ENCODE results near the gene GPR137B. TPM values are rescaled to one million over a fixed set of nuclear protein-coding genes. Genes with fewer than 3 reads are reported as not detected.

Gene GPR137B
- total and polyA plus RNA-seq, 3 donors from 2014 or later = 8.4 to 18.3 (median 13.3) TPM

GRCh38 chr1:236164273-236164672 lies 21.9 kb downstream of the GPR137B start:
- WGBS, 2 donors = 65 to 81% methylated on average over 7 of the region's 7 CpGs
- Histone ChIP-seq H3K27ac (no peak overlapping the region), H3K9me3 (no peaks in the 10 kb centered on the region), H3K4me3 (no peak overlapping the region), H3K4me1 (no peaks in the 10 kb centered on the region), H3K27me3 (no peaks in the 10 kb centered on the region), H3K36me3 (ENCODE audit: low read depth, missing control alignments) (no peaks in the 10 kb centered on the region)
- intact Hi-C loops (cut with DNase I; ENCODE audit: low total_unique reads) = no loop called here
- no peak for TF ChIP-seq POLR2A (IDR thresholded peaks at IDR 0.05)
- TF ChIP-seq, protein P1, sequence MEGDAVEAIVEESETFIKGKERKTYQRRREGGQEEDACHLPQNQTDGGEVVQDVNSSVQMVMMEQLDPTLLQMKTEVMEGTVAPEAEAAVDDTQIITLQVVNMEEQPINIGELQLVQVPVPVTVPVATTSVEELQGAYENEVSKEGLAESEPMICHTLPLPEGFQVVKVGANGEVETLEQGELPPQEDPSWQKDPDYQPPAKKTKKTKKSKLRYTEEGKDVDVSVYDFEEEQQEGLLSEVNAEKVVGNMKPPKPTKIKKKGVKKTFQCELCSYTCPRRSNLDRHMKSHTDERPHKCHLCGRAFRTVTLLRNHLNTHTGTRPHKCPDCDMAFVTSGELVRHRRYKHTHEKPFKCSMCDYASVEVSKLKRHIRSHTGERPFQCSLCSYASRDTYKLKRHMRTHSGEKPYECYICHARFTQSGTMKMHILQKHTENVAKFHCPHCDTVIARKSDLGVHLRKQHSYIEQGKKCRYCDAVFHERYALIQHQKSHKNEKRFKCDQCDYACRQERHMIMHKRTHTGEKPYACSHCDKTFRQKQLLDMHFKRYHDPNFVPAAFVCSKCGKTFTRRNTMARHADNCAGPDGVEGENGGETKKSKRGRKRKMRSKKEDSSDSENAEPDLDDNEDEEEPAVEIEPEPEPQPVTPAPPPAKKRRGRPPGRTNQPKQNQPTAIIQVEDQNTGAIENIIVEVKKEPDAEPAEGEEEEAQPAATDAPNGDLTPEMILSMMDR (IDR thresholded peaks at IDR 0.05) = no peak
- DNase-seq = no peak

DNA sequence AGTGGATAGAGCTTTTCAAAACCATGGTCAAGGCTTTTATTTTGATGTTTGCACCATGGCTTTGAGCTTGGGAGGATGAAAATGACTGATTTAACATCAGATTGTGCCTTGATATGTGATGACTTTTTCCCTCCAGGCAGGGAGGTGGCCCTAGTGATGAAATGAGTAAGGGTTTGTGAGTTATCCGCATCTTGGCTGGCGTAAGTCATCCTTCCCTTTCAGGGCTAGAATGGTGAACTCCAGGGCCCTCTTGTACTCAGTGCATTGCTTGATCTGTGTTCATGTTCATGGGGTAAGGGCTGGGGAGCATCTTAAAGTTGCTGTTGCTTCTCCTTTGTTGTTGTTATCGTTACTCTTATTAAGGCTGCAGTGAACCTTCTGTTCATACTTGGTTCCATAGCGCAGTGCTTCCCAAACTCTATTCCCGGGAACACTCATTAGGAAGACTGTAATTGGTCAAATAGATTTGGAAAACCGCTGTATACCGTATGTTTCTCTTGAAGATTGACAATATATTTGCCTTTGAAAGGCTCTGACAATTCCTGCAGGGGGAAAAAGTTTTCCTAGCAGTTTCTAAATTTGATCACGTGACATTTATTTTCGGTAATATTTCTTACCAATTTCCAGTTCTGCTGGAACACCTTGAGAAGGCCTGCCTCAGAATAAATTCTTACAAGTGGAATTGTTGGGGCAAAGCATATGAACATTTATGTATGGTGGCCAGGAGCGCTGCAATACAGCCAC lies 23.1 kb downstream of the GPR137B start:
- TF ChIP-seq, protein P1 (IDR thresholded peaks at IDR 0.05) = no peak
- TF ChIP-seq POLR2A (IDR thresholded peaks at IDR 0.05) = no peak
- intact Hi-C loops (cut with DNase I; ENCODE audit: low total_unique reads) = no loop called here
- Histone ChIP-seq H3K27me3 (no peaks in the 10 kb centered on the region), H3K4me1 (no peaks in the 10 kb centered on the region), H3K9me3 (no peaks in the 10 kb centered on the region), H3K36me3 (ENCODE audit: low read depth, missing control alignments) (no peaks in the 10 kb centered on the region), H3K4me3 (no peak overlapping the region), H3K27ac (no peak overlapping the region)
- no peak for DNase-seq
- 93 to 95% methylated on average over 10 of the region's 10 CpGs for WGBS, 2 donors

- Histone ChIP-seq H3K27me3 (no peaks in the 10 kb centered on the region), H3K4me3 (no peak overlapping the region), H3K36me3 (ENCODE audit: low read depth, missing control alignments) (no peaks in the 10 kb centered on the region), H3K9me3 (no peaks in the 10 kb centered on the region), H3K4me1 (no peaks in the 10 kb centered on the region), H3K27ac (no peak overlapping the region)
- 82 to 88% methylated on average over 6 of the region's 6 CpGs for WGBS, 2 donors
- DNase-seq = no peak
- no peak for TF ChIP-seq POLR2A (IDR thresholded peaks at IDR 0.05)
- TF ChIP-seq, protein P1 (IDR thresholded peaks at IDR 0.05) = no peak
- intact Hi-C loops (cut with DNase I; ENCODE audit: low total_unique reads) = no loop called here
These were observed 23.7 kb downstream of the GPR137B start for GRCh38 chr1:236166041-236166440.

DNA sequence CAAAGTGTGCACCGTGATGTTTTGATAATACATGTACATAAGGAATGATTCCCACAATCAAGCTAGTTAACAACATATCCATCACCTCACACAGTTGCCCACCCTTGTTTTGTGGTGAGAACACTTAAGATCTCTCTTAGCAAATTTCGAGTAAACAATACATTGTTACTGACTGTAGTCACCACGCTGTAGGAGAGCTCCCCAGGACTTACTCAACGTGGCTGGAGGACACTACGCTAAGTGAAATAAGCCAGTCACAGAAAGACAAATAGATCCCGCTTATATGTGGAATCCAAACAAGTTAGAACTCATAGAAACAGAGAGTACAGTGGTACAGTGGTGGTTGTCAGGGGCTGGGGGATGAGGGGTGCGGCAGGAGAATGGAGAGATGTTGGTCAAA lies 24.8 kb downstream of the GPR137B start:
- H3K4me1 ChIP-seq = no peaks in the 10 kb centered on the region
- DNase-seq = no peak
- 92 to 97% methylated on average over 7 of the region's 7 CpGs for WGBS, 2 donors
- no peaks in the 10 kb centered on the region for H3K9me3 ChIP-seq
- no peak overlapping the region for H3K27ac ChIP-seq
- no peaks in the 10 kb centered on the region for H3K27me3 ChIP-seq
- intact Hi-C loops (cut with DNase I; ENCODE audit: low total_unique reads) = no loop called here
- TF ChIP-seq, protein P1 (IDR thresholded peaks at IDR 0.05) = no peak
- no peak for TF ChIP-seq POLR2A (IDR thresholded peaks at IDR 0.05)
- H3K36me3 ChIP-seq (ENCODE audit: low read depth, missing control alignments) = no peaks in the 10 kb centered on the region
- H3K4me3 ChIP-seq = no peak overlapping the region

GRCh38 chr1:236167578-236167977 lies 25.2 kb downstream of the GPR137B start:
- H3K27ac ChIP-seq = no peak overlapping the region
- no peak overlapping the region for H3K4me3 ChIP-seq
- H3K27me3 ChIP-seq = no peaks in the 10 kb centered on the region
- TF ChIP-seq, protein P1 (IDR thresholded peaks at IDR 0.05) = no peak
- no peak for TF ChIP-seq POLR2A (IDR thresholded peaks at IDR 0.05)
- no peaks in the 10 kb centered on the region for H3K36me3 ChIP-seq (ENCODE audit: low read depth, missing control alignments)
- no peaks in the 10 kb centered on the region for H3K9me3 ChIP-seq
- H3K4me1 ChIP-seq = no peaks in the 10 kb centered on the region
- no peak for DNase-seq
- 91 to 93% methylated on average over 3 to 4 of the region's 4 CpGs for whole genome bisulfite sequencing, 2 donors
- intact Hi-C loops (cut with DNase I; ENCODE audit: low total_unique reads) = no loop called here
